GM19240 (cell line): Measurements from ENCODE around the gene CHMP5.
"Not testable (repeated sequence)": the region's sequence is repeated elsewhere in the genome, so short reads cannot be mapped to it uniquely, and the experiment has no call there.

Experiments
- DNase-seq: peaks from one replicate; pipeline ENCODE4 v3.0.0; 2011; ENCODE audit warnings: low spot score; ENCODE audit not compliant: insufficient read length

The CHMP5 gene

DNA sequence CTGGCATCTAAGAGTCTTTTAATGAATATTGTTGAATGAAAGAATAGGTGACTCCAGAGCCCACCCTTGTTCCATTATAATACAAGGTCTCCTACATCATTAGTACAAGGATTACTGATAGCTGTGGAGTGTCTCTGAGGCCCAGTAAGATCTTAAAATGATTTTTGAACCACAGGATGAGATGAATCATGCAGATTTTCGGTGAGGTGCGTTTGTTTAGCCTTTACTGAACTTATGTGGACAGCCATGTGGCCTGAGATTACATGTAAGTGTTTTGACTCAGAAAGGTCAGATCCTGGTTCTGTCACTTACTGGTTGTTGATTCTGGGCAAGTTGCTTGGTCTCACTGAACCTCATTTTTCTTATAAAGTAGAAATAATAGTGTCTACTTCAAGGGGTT, 47.1 kb downstream of the CHMP5 start:
- no peak for DNase-seq

GRCh38 chr9:33315371-33315770, 50.5 kb downstream of the CHMP5 start:
- DNase-seq: no peak

DNA sequence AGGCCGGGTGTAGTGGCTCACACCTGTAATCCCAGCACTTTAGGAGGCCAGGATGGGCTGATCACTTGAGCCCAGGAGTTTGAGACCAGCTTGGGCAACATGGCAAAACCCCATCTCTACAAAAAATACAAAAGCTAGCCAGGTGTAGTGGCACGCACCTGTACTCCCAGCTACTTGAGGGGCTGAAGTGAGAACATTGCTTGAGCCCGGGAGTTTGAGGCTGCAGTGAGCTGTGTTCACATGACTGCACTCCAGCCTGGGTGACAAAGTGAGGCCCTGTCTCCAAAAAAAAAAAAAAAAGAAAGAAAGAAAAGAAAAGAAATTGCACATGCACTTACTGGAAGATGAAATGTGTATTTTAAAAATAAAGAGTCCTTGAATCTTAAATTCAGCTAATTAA, 52.3 kb downstream of the CHMP5 start:
- DNase-seq: not testable (repeated sequence)

- DNase-seq: no peak
Observed at GRCh38 chr9:33318225-33318624, 53.4 kb downstream of the CHMP5 start.

DNA sequence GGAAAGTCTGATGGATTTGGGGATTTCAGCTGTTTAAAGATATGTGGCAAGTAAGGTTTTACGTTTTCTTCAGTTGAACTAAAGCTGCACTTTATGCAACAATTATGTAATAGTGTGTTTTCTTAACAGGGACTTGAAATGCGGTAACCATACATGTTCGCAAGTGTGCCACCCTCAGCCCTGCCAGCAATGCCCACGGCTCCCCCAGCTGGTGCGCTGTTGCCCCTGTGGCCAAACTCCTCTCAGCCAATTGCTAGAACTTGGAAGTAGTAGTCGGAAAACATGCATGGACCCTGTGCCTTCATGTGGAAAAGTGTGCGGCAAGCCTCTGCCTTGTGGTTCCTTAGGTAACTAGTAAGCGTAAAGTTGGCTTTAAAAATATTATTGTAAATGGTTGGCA, 53.9 kb downstream of the CHMP5 start:
- DNase-seq: no peak

GRCh38 chr9:33320230-33320567, 55.4 kb downstream of the CHMP5 start:
- no peak for DNase-seq

GRCh38 chr9:33320568-33321261, 55.9 kb downstream of the CHMP5 start:
- no peak for DNase-seq

DNA sequence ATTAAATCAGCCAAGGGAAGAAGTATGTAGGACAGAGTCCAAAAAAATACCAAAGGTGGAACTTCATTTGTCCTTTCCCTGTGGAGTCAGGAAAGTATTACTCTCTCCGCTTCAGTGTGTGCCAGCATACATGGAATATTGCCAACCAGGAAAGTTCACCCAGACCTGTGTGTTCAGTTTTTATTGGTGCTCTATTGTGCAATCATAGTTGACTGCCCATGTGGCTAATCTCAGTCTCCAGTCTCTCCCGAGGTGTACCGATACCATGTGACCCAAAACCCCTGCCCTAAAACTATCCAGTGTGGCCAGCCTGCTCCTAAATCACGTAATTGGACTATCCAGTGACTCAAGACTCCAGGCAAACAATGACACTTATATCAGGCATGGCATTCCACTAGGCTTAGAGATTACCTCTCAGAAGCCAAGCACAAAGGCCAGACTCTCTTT, 64.3 kb downstream of the CHMP5 start:
- no peak for DNase-seq

DNA sequence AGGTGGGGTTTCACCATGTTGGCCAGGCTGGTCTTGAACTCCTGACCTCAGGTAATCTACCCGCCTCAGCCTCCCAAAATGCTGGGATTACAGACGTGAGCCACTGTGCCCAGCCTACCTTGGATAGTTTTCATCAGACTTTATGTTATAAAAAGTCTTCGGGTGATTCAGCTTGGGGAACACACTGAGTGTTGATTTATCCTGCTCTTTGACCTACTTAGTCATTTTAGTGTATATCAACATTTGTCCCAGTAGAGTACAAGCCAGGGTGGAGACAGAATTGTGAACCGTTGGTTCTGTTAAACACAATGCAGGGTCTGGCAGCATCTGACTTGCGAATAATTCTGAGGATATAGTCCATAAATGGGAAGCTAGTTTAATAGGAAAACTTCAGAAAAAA, 65.1 kb downstream of the CHMP5 start:
- DNase-seq: no peak

DNA sequence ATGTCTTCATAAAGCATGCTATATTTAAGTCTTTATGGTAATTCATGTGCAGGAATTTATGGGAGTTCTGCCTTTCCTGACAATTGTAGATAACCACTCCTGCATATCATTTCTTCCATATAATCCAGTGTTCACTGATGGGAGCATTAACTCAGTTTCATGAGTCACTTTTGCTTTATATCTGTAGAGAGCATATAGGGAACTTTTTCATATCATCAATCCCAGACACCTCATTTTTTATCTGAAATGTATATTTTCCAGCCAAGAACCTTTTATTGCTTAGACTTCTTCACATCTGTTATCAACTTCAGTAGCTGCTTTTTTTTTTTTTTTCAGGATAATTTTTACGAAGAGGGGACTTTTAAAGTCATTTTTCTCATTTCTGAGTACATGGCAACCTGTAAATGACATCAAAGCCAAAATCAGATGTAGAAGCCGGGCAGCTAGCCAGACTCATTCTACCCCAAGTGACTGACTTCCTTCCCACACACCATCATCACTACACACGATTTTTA, 66.6 kb downstream of the CHMP5 start:
- DNase-seq: no peak
